GM10248 (cell line): Measurements from ENCODE around the gene VAV2.

Source experiments
- CTCF ChIA-PET: fragments of 300-600 bp; sonication (Branson Sonifier 250); formaldehyde crosslinking; extraction: SDS; loops from one replicate; lab custom pipeline; 2021; ENCODE audit warnings: antibody characterized with exemption; lab: Yijun Ruan, JAX
- POLR2A ChIA-PET: fragments of 350-650 bp; sonication (Branson Sonifier 250); formaldehyde crosslinking; extraction: SDS; loops from one replicate; lab custom pipeline; 2020; ENCODE audit warnings: antibody characterized with exemption; lab: Yijun Ruan, JAX
- DNase-seq: peaks from one replicate; pipeline ENCODE4 v3.0.0; 2012; ENCODE audit errors: extremely low spot score
- CTCF ChIP-seq: IDR thresholded peaks from 2 replicates; pipeline ENCODE4 v1.5.1; 2012; ENCODE audit warnings: mild to moderate bottlenecking, low read depth; ENCODE audit errors: extremely low read depth, missing control alignments, control extremely low read depth

Gene VAV2

GRCh38 chr9:133763272-133764183, 228.6 kb downstream of the VAV2 start:
- TF ChIP-seq CTCF: no peak
- DNase-seq: no peak
- ChIA-PET CTCF (no interaction called here), POLR2A (no interaction called here)

- POLR2A ChIA-PET: no interaction called here
- CTCF ChIA-PET: interaction anchor here (1.2 kb wide), 1 partner anchor 10 kb away, joined by 3 read pairs; no protein-coding TSS in a partner anchor
- no peak for DNase-seq
- no peak for TF ChIP-seq CTCF
Observed at GRCh38 chr9:133762488-133763271, 229.4 kb downstream of the VAV2 start.

DNA sequence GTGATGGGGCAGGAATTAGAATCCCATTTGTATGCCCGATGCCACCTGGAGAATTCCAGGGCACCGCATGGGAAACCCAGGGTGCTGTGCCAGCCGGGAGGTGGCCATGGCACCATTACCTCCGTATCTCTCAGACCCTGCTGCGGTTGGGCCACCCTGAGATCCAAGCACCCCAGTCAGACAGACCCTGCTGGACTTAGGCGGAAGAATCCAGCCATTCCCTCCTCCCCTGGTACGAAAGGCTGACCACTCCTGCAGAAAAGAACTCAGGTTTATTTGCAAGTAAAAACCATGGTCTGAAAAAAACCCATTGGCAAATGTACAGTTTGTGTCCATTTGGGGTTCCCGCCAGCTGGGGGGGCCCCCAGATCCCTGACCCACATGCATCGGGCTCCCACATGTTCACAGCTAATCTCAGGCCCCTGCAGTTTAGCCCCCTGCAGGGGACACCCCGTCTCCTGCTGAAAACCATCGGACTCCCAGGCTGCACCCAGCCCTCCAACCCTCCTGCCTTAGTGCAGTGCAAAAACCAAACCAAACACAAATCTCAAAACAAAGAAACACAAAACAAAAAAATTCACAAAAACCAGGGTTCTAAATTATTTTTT, 230.4 kb downstream of the VAV2 start:
- ChIA-PET POLR2A (no interaction called here), CTCF (interaction anchor here (1.2 kb wide), 1 partner anchor 9 kb away, joined by 3 read pairs; no protein-coding TSS in a partner anchor)
- TF ChIP-seq CTCF: no peak
- no peak for DNase-seq

DNA sequence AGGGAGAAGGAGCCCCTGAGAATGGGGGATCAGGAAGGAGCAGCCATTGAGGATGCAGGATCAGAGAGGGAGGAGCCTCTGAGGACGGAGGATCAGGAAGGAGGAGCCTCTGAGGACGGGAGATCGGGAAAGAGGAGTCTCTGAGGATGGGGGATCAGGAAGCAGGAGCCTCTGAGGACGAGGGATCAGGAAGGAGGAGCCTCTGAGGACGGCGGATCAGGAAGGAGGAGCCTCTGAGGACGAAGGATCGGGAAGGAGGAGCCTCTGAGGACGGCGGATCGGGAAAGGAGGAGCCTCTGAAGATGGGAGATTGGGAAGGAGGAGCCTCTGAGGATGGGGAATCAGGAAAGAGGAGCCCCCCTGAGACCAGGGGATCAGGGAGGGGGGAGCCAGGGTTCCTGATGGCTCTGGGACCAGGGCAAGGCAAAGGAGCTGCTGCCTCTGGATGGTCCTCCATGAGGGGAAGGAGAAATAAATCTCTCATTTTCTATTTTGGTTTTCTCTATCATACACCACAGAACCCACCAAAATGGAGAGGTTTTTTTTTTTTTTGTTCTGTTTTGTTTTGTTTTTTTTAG, 231.3 kb downstream of the VAV2 start:
- no peak for TF ChIP-seq CTCF
- ChIA-PET CTCF (no interaction called here), POLR2A (no interaction called here)
- no peak for DNase-seq

GRCh38 chr9:133759946-133760345, 232.2 kb downstream of the VAV2 start:
- CTCF ChIA-PET: interaction anchor here (1.0 to 1.2 kb wide), 2 partner anchors 17 to 18 kb away, joined by 4 to 5 read pairs; no protein-coding TSS in a partner anchor
- no peak for TF ChIP-seq CTCF
- DNase-seq: no peak
- POLR2A ChIA-PET: no interaction called here
